Measurements from ENCODE around the gene AKAP11. TPM values are rescaled to one million over a fixed set of nuclear protein-coding genes. Genes with fewer than 3 reads are reported as not detected.

Gene AKAP11
- total RNA-seq, 1 donor from 2014 or later = 13.0 TPM

DNA sequence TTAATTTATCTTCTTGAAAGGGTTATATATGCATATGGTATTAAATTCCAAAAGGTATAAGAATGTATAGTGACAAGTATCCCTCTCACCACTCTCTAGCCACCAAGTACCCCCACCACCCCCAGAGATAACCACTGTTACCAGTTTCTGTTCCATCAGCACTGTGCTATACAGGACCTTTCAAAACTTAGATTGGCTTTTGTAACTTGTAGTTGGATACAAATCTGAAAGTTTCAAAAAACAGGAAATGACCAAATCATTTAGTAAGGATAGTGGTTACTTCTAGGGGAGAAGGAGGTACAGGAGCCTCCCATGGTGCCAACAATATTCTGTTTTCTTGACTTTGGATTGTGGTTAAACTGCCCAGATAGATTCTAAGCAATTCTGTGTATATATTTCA is 56.7 kb downstream of the AKAP11 start:
- no peaks in the 10 kb centered on the region for H3K9me3 ChIP-seq
- TF ChIP-seq, protein P1, sequence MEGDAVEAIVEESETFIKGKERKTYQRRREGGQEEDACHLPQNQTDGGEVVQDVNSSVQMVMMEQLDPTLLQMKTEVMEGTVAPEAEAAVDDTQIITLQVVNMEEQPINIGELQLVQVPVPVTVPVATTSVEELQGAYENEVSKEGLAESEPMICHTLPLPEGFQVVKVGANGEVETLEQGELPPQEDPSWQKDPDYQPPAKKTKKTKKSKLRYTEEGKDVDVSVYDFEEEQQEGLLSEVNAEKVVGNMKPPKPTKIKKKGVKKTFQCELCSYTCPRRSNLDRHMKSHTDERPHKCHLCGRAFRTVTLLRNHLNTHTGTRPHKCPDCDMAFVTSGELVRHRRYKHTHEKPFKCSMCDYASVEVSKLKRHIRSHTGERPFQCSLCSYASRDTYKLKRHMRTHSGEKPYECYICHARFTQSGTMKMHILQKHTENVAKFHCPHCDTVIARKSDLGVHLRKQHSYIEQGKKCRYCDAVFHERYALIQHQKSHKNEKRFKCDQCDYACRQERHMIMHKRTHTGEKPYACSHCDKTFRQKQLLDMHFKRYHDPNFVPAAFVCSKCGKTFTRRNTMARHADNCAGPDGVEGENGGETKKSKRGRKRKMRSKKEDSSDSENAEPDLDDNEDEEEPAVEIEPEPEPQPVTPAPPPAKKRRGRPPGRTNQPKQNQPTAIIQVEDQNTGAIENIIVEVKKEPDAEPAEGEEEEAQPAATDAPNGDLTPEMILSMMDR (IDR thresholded peaks at IDR 0.05) = no peak
- no peaks in the 10 kb centered on the region for H3K36me3 ChIP-seq
- H3K27me3 ChIP-seq = no peaks in the 10 kb centered on the region
- no peak for DNase-seq (ENCODE audit: low spot score in 2 of 2)
- no peak overlapping the region for H3K4me3 ChIP-seq
- intact Hi-C loops (cut with DNase I) = no loop called here
- no peaks in the 10 kb centered on the region for H3K4me1 ChIP-seq
- H3K27ac ChIP-seq = no peak overlapping the region

DNA sequence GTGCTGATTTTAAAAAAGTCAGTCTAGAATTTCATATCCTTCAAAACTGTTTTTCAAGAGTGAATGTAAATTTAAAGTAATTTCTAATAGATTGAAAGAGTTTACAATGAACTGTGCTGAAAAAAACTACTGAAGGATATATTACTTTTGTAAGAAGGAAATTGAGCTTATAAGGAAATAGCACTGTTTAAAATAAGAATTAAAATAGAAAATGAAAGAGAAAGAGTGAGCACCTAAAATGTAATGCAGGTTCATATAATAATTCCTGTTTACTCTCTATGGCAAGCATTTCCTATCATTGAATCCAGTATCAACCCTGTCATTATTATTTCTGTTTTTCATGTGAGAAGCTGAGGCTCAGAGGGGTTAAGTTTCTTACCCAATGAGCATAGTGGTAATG is 57.3 kb downstream of the AKAP11 start:
- DNase-seq (ENCODE audit: low spot score in 2 of 2) = no peak
- Histone ChIP-seq H3K9me3 (no peaks in the 10 kb centered on the region), H3K4me1 (no peaks in the 10 kb centered on the region), H3K27me3 (no peaks in the 10 kb centered on the region), H3K36me3 (no peaks in the 10 kb centered on the region), H3K27ac (no peak overlapping the region), H3K4me3 (no peak overlapping the region)
- TF ChIP-seq, protein P1 (IDR thresholded peaks at IDR 0.05) = no peak
- intact Hi-C loops (cut with DNase I) = no loop called here

DNA sequence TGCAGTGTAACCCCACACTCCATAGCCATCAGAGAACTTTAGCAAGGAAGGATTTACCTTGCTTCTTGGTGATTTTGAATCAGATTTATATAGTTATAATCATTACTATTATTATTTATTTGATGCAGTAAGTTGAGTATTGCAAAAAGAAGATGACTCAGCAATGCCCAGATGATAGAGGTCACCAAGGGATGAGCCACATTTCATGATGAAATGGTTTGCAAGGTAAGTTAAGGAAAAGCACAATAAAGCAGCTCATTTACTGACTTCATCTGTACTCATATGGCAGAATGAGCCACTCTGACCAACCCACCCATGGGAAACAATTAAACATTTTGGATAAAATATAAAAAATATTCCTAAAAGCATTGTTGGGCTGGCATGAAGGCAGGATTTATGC is 59.1 kb downstream of the AKAP11 start:
- Histone ChIP-seq H3K27me3 (no peaks in the 10 kb centered on the region), H3K27ac (no peak overlapping the region), H3K4me3 (no peak overlapping the region), H3K4me1 (no peaks in the 10 kb centered on the region), H3K9me3 (no peaks in the 10 kb centered on the region), H3K36me3 (no peaks in the 10 kb centered on the region)
- no peak for DNase-seq (ENCODE audit: low spot score in 2 of 2)
- intact Hi-C loops (cut with DNase I) = no loop called here
- TF ChIP-seq, protein P1 (IDR thresholded peaks at IDR 0.05) = no peak

DNA sequence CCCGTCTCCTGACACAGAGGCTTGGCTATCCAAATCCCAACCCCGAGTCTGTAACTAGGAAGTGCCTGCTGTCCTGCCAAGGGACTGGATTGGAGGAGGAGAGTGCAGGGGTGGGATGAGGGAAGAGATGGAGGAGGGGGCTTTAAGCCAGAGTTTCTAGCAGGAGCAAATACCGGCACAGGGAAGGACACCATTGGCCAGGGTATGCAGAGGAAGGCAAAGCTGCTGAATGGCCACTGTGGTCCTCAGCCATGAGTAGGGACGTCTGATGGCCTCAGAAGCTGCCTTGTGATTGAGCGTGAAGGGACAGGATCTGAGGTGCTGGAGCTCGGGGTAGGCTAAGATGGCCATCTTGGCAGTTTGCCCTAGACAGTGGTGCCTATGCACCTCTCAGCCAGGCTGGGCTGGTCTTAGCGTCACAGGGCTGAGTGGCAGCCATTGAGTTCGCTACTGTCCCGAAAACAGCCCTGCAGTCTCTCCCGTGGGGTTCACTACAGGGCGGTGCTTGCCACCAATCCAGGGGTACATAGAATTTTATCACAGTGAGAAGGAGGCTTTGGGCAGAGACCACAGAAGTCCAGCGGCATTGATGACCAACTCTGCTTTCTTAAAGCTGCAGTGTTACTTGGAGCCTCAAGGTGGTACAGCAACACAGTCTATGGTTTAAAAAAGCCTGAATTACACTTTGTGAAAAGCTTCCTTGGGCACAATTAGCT is 61.8 kb downstream of the AKAP11 start:
- no peak overlapping the region for H3K27ac ChIP-seq
- H3K27me3 ChIP-seq = no peaks in the 10 kb centered on the region
- intact Hi-C loops (cut with DNase I) = no loop called here
- no peaks in the 10 kb centered on the region for H3K36me3 ChIP-seq
- H3K9me3 ChIP-seq = no peaks in the 10 kb centered on the region
- H3K4me1 ChIP-seq = no peaks in the 10 kb centered on the region
- TF ChIP-seq, protein P1 (IDR thresholded peaks at IDR 0.05) = peak in 1 of 3 experiments; percentile 12
- DNase-seq (ENCODE audit: low spot score in 2 of 2) = no peak
- no peak overlapping the region for H3K4me3 ChIP-seq

DNA sequence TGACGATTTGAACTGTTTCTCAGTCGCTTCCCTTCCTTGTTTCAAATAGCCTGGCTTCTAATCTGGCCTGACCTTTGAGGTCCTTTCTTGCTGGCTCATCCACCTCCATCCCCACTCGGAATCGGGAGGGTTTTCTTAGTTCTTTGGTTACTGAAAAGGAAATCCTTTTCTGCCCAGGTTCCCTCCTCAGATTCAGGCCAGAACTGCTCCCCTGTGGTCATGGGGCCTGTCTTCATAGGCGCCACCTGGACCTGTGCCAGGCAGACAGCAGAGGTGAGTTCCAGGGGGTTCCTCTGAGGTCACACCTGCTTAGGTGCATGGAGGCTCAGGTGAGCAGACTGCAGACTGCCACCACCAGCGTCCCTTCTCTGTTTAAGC is 62.4 kb downstream of the AKAP11 start:
- Histone ChIP-seq H3K9me3 (no peaks in the 10 kb centered on the region), H3K27me3 (no peaks in the 10 kb centered on the region), H3K4me3 (no peak overlapping the region), H3K4me1 (no peaks in the 10 kb centered on the region), H3K36me3 (no peaks in the 10 kb centered on the region), H3K27ac (no peak overlapping the region)
- intact Hi-C loops (cut with DNase I) = no loop called here
- no peak for DNase-seq (ENCODE audit: low spot score in 2 of 2)
- TF ChIP-seq, protein P1 (IDR thresholded peaks at IDR 0.05) = no peak

Measured in ascending aorta (tissue), 2 donors.